PC-3 (cell line): ENCODE measurements around the gene KRT1.

Experiments used
- CTCF ChIP-seq: fragments of 300-600 bp; sonication (generic); conservative IDR thresholded peaks from 2 replicates; pipeline ENCODE4 v1.5.1; 2017; ENCODE audit warnings: antibody characterized with exemption, low read depth, mild to moderate bottlenecking, low read length
- EZH2 ChIP-seq: fragments of 300-600 bp; sonication (generic); IDR thresholded peaks from one replicate; pipeline ENCODE4 v1.6.1; 2017; ENCODE audit warnings: antibody characterized with exemption, mild to moderate bottlenecking, low read length; ENCODE audit not compliant: unreplicated experiment
- EZH2phosphoT487 ChIP-seq: fragments of 300-600 bp; sonication (generic); IDR thresholded peaks from 2 replicates; pipeline ENCODE4 v1.6.1; 2018; ENCODE audit warnings: mild to moderate bottlenecking, antibody characterized with exemption, low read length, borderline replicate concordance

GRCh38 chr12:52659395-52659794 is 20.8 kb downstream of the KRT1 start:
- TF ChIP-seq CTCF (no peak), EZH2 (no peak), EZH2phosphoT487 (no peak)
